ENCODE data around the gene TSPAN9.

DNA sequence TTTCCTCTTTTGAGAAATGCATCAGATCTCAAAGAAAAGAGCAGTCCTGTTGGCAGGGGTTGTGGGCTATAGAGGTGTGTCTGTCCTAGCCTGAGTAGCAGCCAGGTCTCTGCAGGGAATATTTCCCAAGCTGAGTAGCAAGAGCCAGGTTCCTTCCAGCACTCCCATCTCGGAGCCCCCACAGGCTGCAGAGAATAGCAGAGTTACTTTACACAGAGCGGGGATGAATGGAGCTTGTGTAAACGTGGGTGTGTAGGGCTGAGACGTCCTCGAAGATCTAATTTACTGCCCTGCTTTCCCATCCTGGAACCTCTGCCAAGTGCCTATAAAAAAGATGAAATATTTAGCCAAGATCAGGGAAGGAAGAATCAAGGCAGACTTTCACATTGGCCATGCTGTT is 156.6 kb downstream of the TSPAN9 start:
- TF ChIP-seq CTCF (IDR thresholded peaks at IDR 0.05; ENCODE audit: low read length) = no peak
- TF ChIP-seq EZH2 (IDR thresholded peaks at IDR 0.05; ENCODE audit: borderline replicate concordance, low read length) = no peak

Measured in OCI-LY1 (cell line).